K562 (cell line): ENCODE results near the gene GPHA2. TPM values are rescaled to one million over a fixed set of nuclear protein-coding genes. Genes with fewer than 3 reads are reported as not detected.

ENCODE experiments used
- ATAC-seq: fragments of 200-7000 bp; cut with Tn5 transposase; 3 replicates; pipeline ENCODE4 v1.9.1; 2020; ENCODE audit warnings: moderate library complexity
- BruUV-seq: library from RNA; stranded (reverse); fragments of 400-500 nt; replicated peaks from 2 replicates; lab custom pipeline; 2021; lab: Mats Ljungman, UMichigan
- CTCF ChIA-PET: fragments of 300-600 bp; formaldehyde crosslinking; extraction: SDS; loops from one replicate; lab custom pipeline; 2021; ENCODE audit warnings: low intra/inter-chr PET ratio; lab: Yijun Ruan, JAX
- POLR2A ChIA-PET: fragments of 300-600, 350-650 bp; sonication (Branson Sonifier 250); formaldehyde crosslinking; extraction: SDS; loops from one replicate; lab custom pipeline; 2021; ENCODE audit warnings: antibody characterized with exemption, inconsistent platforms; lab: Yijun Ruan, JAX
- DNase-seq, 4 experiments: peaks; one replicate each; pipeline versions ENCODE4 v3.0.0 to v3.0.0-alpha.2; 2011 to 2018; ENCODE audit warnings: low spot score in 3 of 4, mixed read lengths in 3 of 4; ENCODE audit errors: extremely low read depth in 1 of 4
- FAIRE-seq: peaks from 2 replicates; lab custom pipeline; 2011; peaks lifted over from hg19 to GRCh38; lab: Jason Lieb, UNC
- H2AFZ ChIP-seq: 2 replicates; pipeline ENCODE4 v1.6.0; 2011; ENCODE audit warnings: low read depth, low read length, control low read depth, inconsistent platforms
- H3K27ac ChIP-seq: fragments of 200-600 bp; 3 replicates; pipeline ENCODE4 v1.8.0; 2011; ENCODE audit warnings: low read depth, mild to moderate bottlenecking, control low read depth, inconsistent platforms, low read length, moderate library complexity, mixed read lengths; ENCODE audit errors: extremely low read depth
- H3K27me3 ChIP-seq, 2 experiments: fragments of 300-600 bp in 1 of 2; 2 replicates in 1 of 2; 3 replicates in 1 of 2; pipeline versions ENCODE4 v1.6.0 to v1.8.0; 2011; ENCODE audit warnings: inconsistent platforms in 2 of 2, low read length in 2 of 2, mild to moderate bottlenecking in 1 of 2, mixed read lengths in 1 of 2, moderate library complexity in 1 of 2; ENCODE audit not compliant: control insufficient read depth in 2 of 2, insufficient read depth in 2 of 2
- H3K36me3 ChIP-seq: fragments of 300-600 bp; 3 replicates; pipeline ENCODE4 v1.8.0; 2011; ENCODE audit warnings: mild to moderate bottlenecking, low read length, inconsistent platforms; ENCODE audit not compliant: control insufficient read depth, insufficient read depth
- H3K4me1 ChIP-seq, 2 experiments: fragments of 200-600 bp in 1 of 2; replicated peaks in 1 of 2; 2 replicates in 1 of 2; 3 replicates in 1 of 2; pipeline versions ENCODE4 v1.5.1 to v1.8.0; 2011; ENCODE audit warnings: inconsistent platforms in 2 of 2, low read length in 2 of 2, mild to moderate bottlenecking in 1 of 2, mixed read lengths in 1 of 2, moderate library complexity in 1 of 2; ENCODE audit not compliant: control insufficient read depth in 2 of 2, insufficient read depth in 2 of 2
- H3K4me2 ChIP-seq: 2 replicates; pipeline ENCODE4 v1.6.1; 2011; ENCODE audit warnings: low read length, control low read depth, inconsistent platforms, mixed read lengths; ENCODE audit not compliant: insufficient read depth
- H3K4me3 ChIP-seq: fragments of 200-600 bp; sonication (generic), shearing (Covaris generic); 2 replicates; pipeline ENCODE4 v1.5.1; 2016; ENCODE audit warnings: control low read depth, inconsistent platforms
- H3K79me2 ChIP-seq: fragments of 200-600 bp; 3 replicates; pipeline ENCODE4 v1.8.0; 2011; ENCODE audit warnings: low read length, inconsistent platforms; ENCODE audit not compliant: control insufficient read depth, insufficient read depth
- H3K9ac ChIP-seq, 2 experiments: 2 replicates each; pipeline versions ENCODE4 v1.6.0 to v1.6.1; 2011; ENCODE audit warnings: low read depth in 2 of 2, low read length in 2 of 2, control low read depth in 1 of 2, inconsistent platforms in 1 of 2, mild to moderate bottlenecking in 1 of 2, mixed read lengths in 1 of 2; ENCODE audit not compliant: insufficient read depth in 1 of 2
- H3K9me1 ChIP-seq: one replicate; pipeline ENCODE4 v1.6.0; 2011; ENCODE audit warnings: inconsistent platforms, mild to moderate bottlenecking, low read length, moderate library complexity; ENCODE audit not compliant: control insufficient read depth, insufficient read depth
- H3K9me3 ChIP-seq: replicated peaks from 2 replicates; pipeline ENCODE4 v1.5.1; 2011; ENCODE audit warnings: low read depth, low read length, inconsistent platforms; ENCODE audit not compliant: control insufficient read depth, insufficient read depth
- H4K20me1 ChIP-seq: replicated peaks from 2 replicates; pipeline ENCODE4 v1.6.1; 2011; ENCODE audit warnings: low read length, inconsistent platforms, mixed read lengths; ENCODE audit not compliant: control insufficient read depth, insufficient read depth
- FOXK2 ChIP-seq, 2 experiments: fragments of 450-650 bp; IDR thresholded peaks in 1 of 2; conservative IDR thresholded peaks in 1 of 2; 2 replicates each; pipeline ENCODE4 v1.6.1; 2016; ENCODE audit warnings: low read depth in 2 of 2, mild to moderate bottlenecking in 1 of 2
- KDM1A ChIP-seq, 2 experiments: fragments of 450-650 bp; IDR thresholded peaks; 2 replicates each; pipeline ENCODE4 v1.6.1; 2016; ENCODE audit warnings: mild to moderate bottlenecking in 2 of 2
- NFE2 ChIP-seq: IDR thresholded peaks from 2 replicates; pipeline ENCODE4 v1.6.1; 2014; ENCODE audit warnings: antibody characterized with exemption, low read depth
- NR4A1 ChIP-seq, 2 experiments: fragments of 250-450 bp in 1 of 2; fragments of 450-650 bp in 1 of 2; sonication (Bioruptor Pico) in 1 of 2; IDR thresholded peaks; 2 replicates each; pipeline versions ENCODE4 v1.4.0 to v1.6.1; 2016 to 2020; ENCODE audit warnings: mild to moderate bottlenecking in 2 of 2, missing compliant biosample characterization in 1 of 2, missing genetic modification characterization in 1 of 2, moderate library complexity in 1 of 2
- PRPF4 ChIP-seq: fragments of 200-400 bp; formaldehyde crosslinking; IDR thresholded peaks from one replicate; pipeline ENCODE4 v1.6.1; 2017; ENCODE audit warnings: low read length, low read depth, mild to moderate bottlenecking; ENCODE audit not compliant: insufficient read depth, poor library complexity, severe bottlenecking
- RCOR1 ChIP-seq, 2 experiments: IDR thresholded peaks; 2 replicates each; pipeline ENCODE4 v1.6.1; 2012; ENCODE audit warnings: low read depth in 2 of 2, low read length in 2 of 2, borderline replicate concordance in 1 of 2, improper control_type of control experiment in 1 of 2
- SPI1 ChIP-seq: IDR thresholded peaks from 2 replicates; pipeline ENCODE4 v1.6.1; 2011; ENCODE audit warnings: low read depth, low read length, control low read depth, borderline replicate concordance
- ZC3H11A ChIP-seq: IDR thresholded peaks from 2 replicates; pipeline ENCODE4 v1.6.1; 2012; ENCODE audit warnings: low read depth, low read length, improper control_type of control experiment
- ZNF589 ChIP-seq: fragments of 200-800 bp; sonication (Bioruptor generic); IDR thresholded peaks from 2 replicates; pipeline ENCODE4 v1.6.1; 2016; ENCODE audit warnings: low read depth, missing genetic modification characterization, missing compliant biosample characterization
- WGBS: fragments of 100-300 bp; shearing (Covaris generic); methylation state at CpG from one replicate; pipeline ENCODE4 v1.1.6; 2016; ENCODE audit warnings: low coverage, mixed read lengths; ENCODE audit not compliant: insufficient coverage; ENCODE audit errors: missing lambda C conversion rate; 5-methylcytosine and 5-hydroxymethylcytosine counted together
- in situ Hi-C: fragments of 300-500 bp; cut with MboI; formaldehyde crosslinking; loops from 4 replicates; pipeline ENCODE4 v1.15.0; 2018; ENCODE audit warnings: inconsistent platforms, mixed read lengths
- intact Hi-C: fragments of 100-400 bp; cut with micrococcal nuclease; formaldehyde crosslinking; loops from 2 replicates; pipeline ENCODE4 v1.14.2; 2022
- polyA plus RNA-seq, 8 experiments: library from polyadenylated mRNA; depleted of rRNA in 4 of 8; stranded (reverse) in 5 of 8; unstranded in 3 of 8; fragments of >200 nt; fragmentation: Nextera tagmentation in 2 of 8; fragmentation: Illumina TruSeq in 1 of 8; extraction: Ambion mirVana in 2 of 8; extraction: Trizol in 1 of 8; gene quantifications; 2 replicates each; pipeline versions ENCODE4 v1.2.1 to v1.2.3, GENCODE V29; 2011 to 2014; ENCODE audit warnings: inconsistent platforms in 1 of 8, missing spikeins in 1 of 8
- total RNA-seq, 7 experiments: library from RNA; depleted of rRNA in 6 of 7; stranded (reverse); fragments of >200 nt in 6 of 7; fragmentation: Illumina TruSeq in 2 of 7; extraction: Trizol in 2 of 7; gene quantifications; 2 replicates each; pipeline versions ENCODE4 v1.2.1 to v1.2.3, GENCODE V29; 2011 to 2021; ENCODE audit warnings: low replicate concordance in 1 of 7
- TF ChIP-seq, protein P1 (sequence below): fragments of 250-450 bp; sonication (Bioruptor Pico); IDR thresholded peaks from 2 replicates; pipeline ENCODE4 v1.8.0; 2022; ENCODE audit warnings: moderate library complexity, mild to moderate bottlenecking, inconsistent platforms
- TF ChIP-seq, protein P2 (sequence below): fragments of 250-450 bp; sonication (Bioruptor Pico); IDR thresholded peaks from 2 replicates; pipeline ENCODE4 v1.9.0; 2021; ENCODE audit warnings: mild to moderate bottlenecking, inconsistent platforms
- TF ChIP-seq, protein P3 (sequence below): fragments of 200-800 bp; sonication (Bioruptor generic); IDR thresholded peaks from 2 replicates; pipeline ENCODE4 v1.6.1; 2017; ENCODE audit warnings: missing genetic modification characterization, missing compliant biosample characterization

Gene GPHA2
- total and polyA plus RNA-seq, 9 of the 15 experiments (the other 6 are each of a cell fraction or from before 2014, with no cell fraction given), result 0.17 to 0.22 TPM; not detected in 7

DNA sequence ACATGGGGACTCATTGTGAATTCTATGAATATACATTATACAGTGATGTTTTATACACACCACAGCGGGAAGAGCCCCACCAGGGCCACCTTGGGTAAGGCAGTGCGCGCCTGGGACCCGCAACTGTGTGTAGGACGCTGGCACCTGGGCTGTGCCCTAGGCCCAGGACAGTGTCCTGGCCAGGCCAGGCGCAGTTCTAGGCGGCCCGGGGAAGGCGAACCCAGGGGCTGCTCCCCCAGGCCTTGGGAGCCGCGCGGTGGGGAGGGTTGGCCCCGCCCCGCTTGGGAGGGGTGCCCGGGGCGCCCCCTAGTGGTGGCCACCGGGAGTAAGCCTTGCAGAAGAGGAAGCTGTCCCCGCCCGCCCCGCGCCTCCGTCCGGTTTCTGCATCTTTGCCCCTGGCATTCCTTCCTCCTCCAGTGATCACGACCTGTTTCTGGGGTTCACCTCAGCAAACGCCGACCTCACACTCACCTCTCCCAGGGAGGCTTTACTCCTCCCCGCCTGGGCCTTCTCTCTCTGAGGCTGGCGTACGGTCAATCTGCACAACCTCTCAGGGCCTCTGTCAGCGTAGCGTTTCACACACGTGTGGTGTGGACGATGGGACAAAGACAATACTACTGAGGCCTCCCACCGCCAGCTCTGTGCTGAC lies 47.8 kb downstream of the GPHA2 start (continued):
- TF ChIP-seq, protein P1, sequence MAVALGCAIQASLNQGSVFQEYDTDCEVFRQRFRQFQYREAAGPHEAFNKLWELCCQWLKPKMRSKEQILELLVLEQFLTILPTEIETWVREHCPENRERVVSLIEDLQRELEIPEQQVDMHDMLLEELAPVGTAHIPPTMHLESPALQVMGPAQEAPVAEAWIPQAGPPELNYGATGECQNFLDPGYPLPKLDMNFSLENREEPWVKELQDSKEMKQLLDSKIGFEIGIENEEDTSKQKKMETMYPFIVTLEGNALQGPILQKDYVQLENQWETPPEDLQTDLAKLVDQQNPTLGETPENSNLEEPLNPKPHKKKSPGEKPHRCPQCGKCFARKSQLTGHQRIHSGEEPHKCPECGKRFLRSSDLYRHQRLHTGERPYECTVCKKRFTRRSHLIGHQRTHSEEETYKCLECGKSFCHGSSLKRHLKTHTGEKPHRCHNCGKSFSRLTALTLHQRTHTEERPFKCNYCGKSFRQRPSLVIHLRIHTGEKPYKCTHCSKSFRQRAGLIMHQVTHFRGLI (CRISPR knock-in tag), result 0 out of 2 replicates have a peak, but pooled peaks have one; percentile 27

DNA sequence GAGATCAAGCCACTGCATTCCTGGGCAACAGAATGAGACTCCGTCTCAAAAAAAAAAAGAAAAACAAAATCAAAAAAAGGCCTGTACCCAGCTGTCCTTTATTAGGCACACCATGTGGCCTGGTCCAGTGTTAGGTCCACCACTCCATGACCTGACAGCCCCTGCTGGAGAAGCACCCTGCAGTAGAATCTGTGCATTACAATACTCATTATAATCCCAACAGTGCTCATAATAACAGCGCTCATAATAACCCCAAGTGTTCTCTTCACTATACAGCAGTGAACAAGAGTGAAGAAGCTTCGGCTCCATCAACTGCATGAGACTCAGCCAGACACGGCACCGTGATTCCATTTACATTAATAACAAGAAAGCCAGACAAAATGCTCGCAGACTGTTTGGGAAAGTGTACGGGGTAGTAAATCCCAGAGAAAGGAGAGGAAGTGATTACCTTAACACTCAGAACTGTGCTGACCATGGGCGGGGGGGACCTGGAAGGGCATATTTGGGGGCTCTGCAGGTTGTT lies 48.4 kb downstream of the GPHA2 start:
- H3K36me3 ChIP-seq, result no peaks in the 10 kb centered on the region
- CTCF ChIA-PET, result no interaction called here
- no peak for TF ChIP-seq NFE2
- TF ChIP-seq SPI1, result peak; percentile 44; the same call in 1 of the 2 replicates
- no peak for TF ChIP-seq ZC3H11A
- TF ChIP-seq PRPF4, result no peak
- TF ChIP-seq, protein P2, sequence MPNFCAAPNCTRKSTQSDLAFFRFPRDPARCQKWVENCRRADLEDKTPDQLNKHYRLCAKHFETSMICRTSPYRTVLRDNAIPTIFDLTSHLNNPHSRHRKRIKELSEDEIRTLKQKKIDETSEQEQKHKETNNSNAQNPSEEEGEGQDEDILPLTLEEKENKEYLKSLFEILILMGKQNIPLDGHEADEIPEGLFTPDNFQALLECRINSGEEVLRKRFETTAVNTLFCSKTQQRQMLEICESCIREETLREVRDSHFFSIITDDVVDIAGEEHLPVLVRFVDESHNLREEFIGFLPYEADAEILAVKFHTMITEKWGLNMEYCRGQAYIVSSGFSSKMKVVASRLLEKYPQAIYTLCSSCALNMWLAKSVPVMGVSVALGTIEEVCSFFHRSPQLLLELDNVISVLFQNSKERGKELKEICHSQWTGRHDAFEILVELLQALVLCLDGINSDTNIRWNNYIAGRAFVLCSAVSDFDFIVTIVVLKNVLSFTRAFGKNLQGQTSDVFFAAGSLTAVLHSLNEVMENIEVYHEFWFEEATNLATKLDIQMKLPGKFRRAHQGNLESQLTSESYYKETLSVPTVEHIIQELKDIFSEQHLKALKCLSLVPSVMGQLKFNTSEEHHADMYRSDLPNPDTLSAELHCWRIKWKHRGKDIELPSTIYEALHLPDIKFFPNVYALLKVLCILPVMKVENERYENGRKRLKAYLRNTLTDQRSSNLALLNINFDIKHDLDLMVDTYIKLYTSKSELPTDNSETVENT (CRISPR knock-in tag), result no peak
- 0 out of 2 replicates have a peak, but pooled peaks have one; percentile 12 for TF ChIP-seq ZNF589 (CRISPR knock-in tag)
- 0 out of 4 replicates have a peak, but pooled peaks of 1 of the 2 experiments have one; percentile 29 for TF ChIP-seq FOXK2 (conservative IDR thresholded peaks at IDR 0.05 in 1 of 2, IDR thresholded peaks at IDR 0.05 in 1 of 2; ENCODE audit: low read depth in 2 of 2)
- no peak for TF ChIP-seq NR4A1 (CRISPR knock-in tag; IDR thresholded peaks at IDR 0.05)
- no peak; the same call in 1 of the 2 replicates for TF ChIP-seq NR4A1 (tag; IDR thresholded peaks at IDR 0.05)
- TF ChIP-seq RCOR1 (IDR thresholded peaks at IDR 0.05; ENCODE audit: borderline replicate concordance in 1 of 2, low read depth in 2 of 2, low read length in 2 of 2), result no peak
- peak in 1 of 2 experiments; percentile 15; a peak in 2 of 4 replicates for TF ChIP-seq KDM1A (IDR thresholded peaks at IDR 0.05)
- TF ChIP-seq, protein P3, sequence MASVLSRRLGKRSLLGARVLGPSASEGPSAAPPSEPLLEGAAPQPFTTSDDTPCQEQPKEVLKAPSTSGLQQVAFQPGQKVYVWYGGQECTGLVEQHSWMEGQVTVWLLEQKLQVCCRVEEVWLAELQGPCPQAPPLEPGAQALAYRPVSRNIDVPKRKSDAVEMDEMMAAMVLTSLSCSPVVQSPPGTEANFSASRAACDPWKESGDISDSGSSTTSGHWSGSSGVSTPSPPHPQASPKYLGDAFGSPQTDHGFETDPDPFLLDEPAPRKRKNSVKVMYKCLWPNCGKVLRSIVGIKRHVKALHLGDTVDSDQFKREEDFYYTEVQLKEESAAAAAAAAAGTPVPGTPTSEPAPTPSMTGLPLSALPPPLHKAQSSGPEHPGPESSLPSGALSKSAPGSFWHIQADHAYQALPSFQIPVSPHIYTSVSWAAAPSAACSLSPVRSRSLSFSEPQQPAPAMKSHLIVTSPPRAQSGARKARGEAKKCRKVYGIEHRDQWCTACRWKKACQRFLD (CRISPR knock-in tag), result peak; percentile 60; the same call in 1 of the 2 replicates
- TF ChIP-seq, all 486 proteins: peak for 5
- Histone ChIP-seq H4K20me1 (no peaks in the 10 kb centered on the region), H3K27me3 (no peaks in the 10 kb centered on the region), H3K4me3 (peak overlapping the region; percentile 8; the same call in 1 of the 2 replicates), H2AFZ (peak overlapping the region; percentile 99), H3K4me1 (peaks cover 44 to 75% of the 10 kb centered on the region in 2 experiments), H3K79me2 (no peaks in the 10 kb centered on the region), H3K9me1 (no peaks in the 10 kb centered on the region), H3K9me3 (no peaks in the 10 kb centered on the region), H3K9ac (peak overlapping the region; percentile 70 to 88), H3K27ac (peak overlapping the region; percentile 82), H3K4me2 (peak overlapping the region; percentile 91)
- no TSS peak for BruUV-seq
- in situ Hi-C loops, result no loop called here
- ATAC-seq (no peak), FAIRE-seq (peak; percentile 74), DNase-seq (peak in 1 of 4 experiments; percentile 42)
- POLR2A ChIA-PET, result interaction anchor here (0.6 to 1.4 kb wide), 4 partner anchors 10 to 234 kb away, joined by 3 to 10 read pairs (median 3); no protein-coding TSS in a partner anchor
- WGBS, result 45% methylated on average over 8 of the region's 8 CpGs
- intact Hi-C loops, result loop anchor here (5.0 to 10.0 kb wide), 2 partner anchors 110 to 228 kb away; partner anchors contain the start of genes SF1, TM7SF2 and ZNHIT2
